ENCODE data around the gene WBP4.

DNA sequence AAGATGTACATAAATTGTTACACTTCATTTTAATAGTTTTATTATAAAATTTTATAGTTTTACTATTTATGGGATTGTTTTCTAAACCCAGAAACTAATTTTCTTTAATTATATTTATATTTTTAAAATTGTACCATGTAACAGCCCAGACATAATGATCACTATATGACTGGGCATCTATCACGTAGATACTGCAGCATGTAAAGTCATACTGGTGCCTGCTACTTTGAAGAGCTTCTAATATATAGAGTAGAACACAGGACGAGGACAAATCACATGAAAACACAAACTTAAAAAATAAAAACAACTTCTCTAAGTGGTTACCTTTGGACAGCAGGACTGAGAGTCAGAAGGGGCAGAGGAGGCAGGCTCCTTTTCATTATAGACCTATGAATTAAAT is 47.5 kb upstream of the WBP4 start:
- TF ChIP-seq, protein P1, sequence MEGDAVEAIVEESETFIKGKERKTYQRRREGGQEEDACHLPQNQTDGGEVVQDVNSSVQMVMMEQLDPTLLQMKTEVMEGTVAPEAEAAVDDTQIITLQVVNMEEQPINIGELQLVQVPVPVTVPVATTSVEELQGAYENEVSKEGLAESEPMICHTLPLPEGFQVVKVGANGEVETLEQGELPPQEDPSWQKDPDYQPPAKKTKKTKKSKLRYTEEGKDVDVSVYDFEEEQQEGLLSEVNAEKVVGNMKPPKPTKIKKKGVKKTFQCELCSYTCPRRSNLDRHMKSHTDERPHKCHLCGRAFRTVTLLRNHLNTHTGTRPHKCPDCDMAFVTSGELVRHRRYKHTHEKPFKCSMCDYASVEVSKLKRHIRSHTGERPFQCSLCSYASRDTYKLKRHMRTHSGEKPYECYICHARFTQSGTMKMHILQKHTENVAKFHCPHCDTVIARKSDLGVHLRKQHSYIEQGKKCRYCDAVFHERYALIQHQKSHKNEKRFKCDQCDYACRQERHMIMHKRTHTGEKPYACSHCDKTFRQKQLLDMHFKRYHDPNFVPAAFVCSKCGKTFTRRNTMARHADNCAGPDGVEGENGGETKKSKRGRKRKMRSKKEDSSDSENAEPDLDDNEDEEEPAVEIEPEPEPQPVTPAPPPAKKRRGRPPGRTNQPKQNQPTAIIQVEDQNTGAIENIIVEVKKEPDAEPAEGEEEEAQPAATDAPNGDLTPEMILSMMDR (IDR thresholded peaks at IDR 0.05; ENCODE audit: low read depth, low read length) = no peak
- TF ChIP-seq EZH2phosphoT487 (IDR thresholded peaks at IDR 0.05; ENCODE audit: low read depth) = no peak
